Measurements from ENCODE around the gene PITPNM1. TPM values are rescaled to one million over a fixed set of nuclear protein-coding genes. Genes with fewer than 3 reads are reported as not detected.
"Not testable (repeated sequence)": the region's sequence is repeated elsewhere in the genome, so short reads cannot be mapped to it uniquely, and the experiment has no call there.

Gene PITPNM1
- total RNA-seq, 2 experiments from 2014 or later = 94.5 to 100 TPM

DNA sequence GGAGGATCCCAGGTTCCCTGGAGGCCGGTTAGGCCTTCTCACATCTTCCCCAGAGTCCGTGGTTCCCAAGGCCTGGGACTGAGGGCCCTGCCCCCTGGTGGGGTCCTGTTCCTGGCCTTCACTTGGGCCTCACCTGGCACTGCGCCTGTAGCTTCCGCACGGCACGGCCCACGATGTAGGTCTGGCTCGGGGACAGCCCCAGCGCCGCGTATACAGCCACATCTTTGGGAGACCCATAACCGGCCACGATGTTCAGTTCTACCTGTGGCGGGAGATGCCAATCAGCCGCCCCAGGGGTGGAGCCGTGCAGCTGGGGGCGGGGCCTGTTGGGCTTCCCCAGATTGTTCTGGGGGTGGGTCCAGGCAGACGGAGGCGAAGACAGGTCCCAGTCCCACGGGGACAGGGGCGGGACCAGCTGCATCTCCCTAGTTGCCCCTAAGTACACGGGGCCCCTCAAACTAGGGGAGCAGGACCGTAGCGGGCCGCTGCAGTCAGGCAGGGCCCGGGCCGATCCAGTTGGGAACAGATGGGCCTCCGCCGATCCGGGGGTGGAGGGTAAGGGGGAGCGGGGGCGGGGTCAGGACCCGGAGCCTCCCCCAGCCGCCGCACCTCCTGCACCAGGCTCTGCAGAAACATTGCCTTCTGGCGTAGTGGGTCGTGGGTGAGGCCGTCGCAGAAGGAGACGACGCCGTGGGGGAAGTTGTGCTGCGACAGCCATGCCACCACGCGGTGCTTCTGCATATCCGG is 12.2 kb downstream of the PITPNM1 start:
- peaks cover 37% of the 10 kb centered on the region for H3K36me3 Mint-ChIP-seq (ENCODE audit: low read depth)
- H3K27ac Mint-ChIP-seq = no peak overlapping the region
- peaks cover 20% of the 10 kb centered on the region for H3K4me1 Mint-ChIP-seq
- ChIA-PET CTCF (interaction anchor here (0.7 to 1.0 kb wide), 2 partner anchors 10 to 14 kb away, joined by 3 read pairs; partner anchors contain the start of gene AIP), POLR2A (no interaction called here)
- DNase-seq (peak; percentile 65), ATAC-seq (peak; percentile 21)
- H3K9me3 Mint-ChIP-seq (ENCODE audit: low read depth) = no peaks in the 10 kb centered on the region
- intact Hi-C loops (cut with DNase I, micrococcal nuclease) = no loop called here
- no peaks in the 10 kb centered on the region for H3K27me3 Mint-ChIP-seq
- no peak overlapping the region for H3K4me3 Mint-ChIP-seq

DNA sequence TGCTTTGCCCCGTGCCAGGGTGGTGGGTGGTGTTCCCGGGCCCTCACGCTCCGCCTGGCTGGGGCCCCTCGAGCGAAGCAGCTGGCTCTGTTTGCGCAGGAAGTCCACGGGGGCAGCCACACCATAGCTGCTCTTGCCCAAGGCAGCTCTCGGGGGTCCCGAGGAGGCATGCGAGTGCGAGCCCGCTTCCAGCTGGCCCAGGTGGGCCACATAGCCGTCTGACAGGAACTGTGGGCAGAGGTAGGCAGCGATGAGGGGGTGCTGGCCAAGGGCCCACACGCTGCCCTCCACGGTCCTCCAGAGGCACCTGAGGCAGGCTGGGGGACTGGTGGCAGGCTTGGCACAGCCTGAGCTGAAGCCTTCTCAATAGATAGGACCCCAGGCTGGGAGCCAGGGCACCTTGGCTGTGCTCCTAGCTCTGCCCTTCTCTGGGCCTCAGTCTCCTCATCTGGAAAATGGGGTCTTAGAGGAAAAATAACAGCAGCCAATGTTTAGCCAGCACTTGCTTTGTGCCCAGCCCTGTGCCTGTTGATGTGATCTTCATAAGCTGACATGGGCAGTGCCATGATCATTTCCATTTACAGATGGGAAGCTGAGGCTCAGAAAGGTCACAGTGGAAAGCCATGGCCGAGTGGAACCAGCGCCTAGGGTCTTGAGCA is 13.0 kb downstream of the PITPNM1 start:
- ATAC-seq (no peak), DNase-seq (no peak)
- Mint-ChIP-seq H3K4me1 (peaks cover 27% of the 10 kb centered on the region), H3K9me3 (ENCODE audit: low read depth) (peaks cover 2% of the 10 kb centered on the region), H3K27ac (no peak overlapping the region), H3K27me3 (no peaks in the 10 kb centered on the region), H3K36me3 (ENCODE audit: low read depth) (peaks cover 41% of the 10 kb centered on the region), H3K4me3 (no peak overlapping the region)
- POLR2A ChIA-PET = interaction anchor here (0.7 kb wide), 1 partner anchor 13 kb away, joined by 3 read pairs; the partner anchor contains the start of gene PITPNM1
- intact Hi-C loops (cut with DNase I, micrococcal nuclease) = no loop called here
- CTCF ChIA-PET = interaction anchor here (0.6 to 1.0 kb wide), 3 partner anchors 9 to 109 kb away, joined by 3 to 4 read pairs (median 3); partner anchors contain the start of gene AIP

DNA sequence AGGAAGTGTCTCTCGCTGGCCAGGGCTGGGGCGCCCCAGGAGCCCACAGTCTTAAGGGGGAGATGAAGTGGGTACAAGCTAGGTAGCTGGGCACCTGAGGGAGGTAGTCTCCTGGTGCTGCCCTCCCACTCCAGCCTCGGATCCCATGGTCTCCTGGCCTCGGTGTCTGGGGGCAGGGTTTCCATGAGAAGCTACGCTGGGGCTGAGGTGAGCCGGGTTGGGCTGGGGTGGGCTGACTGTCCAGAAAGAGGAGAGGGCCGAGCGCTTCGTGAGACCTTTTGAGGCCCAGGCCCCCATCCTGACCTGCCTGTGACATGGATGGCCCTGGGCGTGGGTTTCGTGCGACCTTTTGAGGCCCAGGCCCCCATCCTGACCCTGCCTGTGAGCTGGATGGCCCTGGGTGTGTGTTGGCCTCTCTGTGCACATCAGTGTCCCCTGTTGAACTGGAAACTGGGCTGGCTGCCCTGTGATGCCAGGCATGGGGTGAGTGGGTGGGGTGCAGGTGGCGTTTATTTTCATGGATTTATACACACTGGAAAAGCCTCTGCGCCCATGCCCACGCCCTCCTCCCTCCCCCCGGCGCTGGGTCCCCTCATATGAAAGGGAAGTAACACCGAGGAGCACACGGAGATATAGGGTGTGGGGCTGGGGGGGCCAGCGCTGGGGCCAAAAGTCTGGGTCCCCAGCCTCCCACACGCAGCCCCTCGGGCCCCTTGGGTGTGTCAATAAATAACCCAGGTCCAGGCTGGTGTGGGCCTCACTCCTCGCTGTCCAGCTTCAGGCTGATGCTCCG is 13.7 kb downstream of the PITPNM1 start:
- Mint-ChIP-seq H3K36me3 (ENCODE audit: low read depth) (peaks cover 42% of the 10 kb centered on the region), H3K9me3 (ENCODE audit: low read depth) (peaks cover 2% of the 10 kb centered on the region), H3K4me3 (no peak overlapping the region), H3K4me1 (peaks cover 35% of the 10 kb centered on the region), H3K27ac (peak overlapping the region; percentile 76), H3K27me3 (no peaks in the 10 kb centered on the region)
- intact Hi-C loops (cut with DNase I, micrococcal nuclease) = no loop called here
- POLR2A ChIA-PET = interaction anchor here (0.7 kb wide), 1 partner anchor 14 kb away, joined by 3 read pairs; the partner anchor contains the start of gene PITPNM1
- CTCF ChIA-PET = interaction anchor here (0.6 kb wide), 1 partner anchor 109 kb away, joined by 4 read pairs; no protein-coding TSS in a partner anchor
- ATAC-seq (no peak), DNase-seq (no peak)

DNA sequence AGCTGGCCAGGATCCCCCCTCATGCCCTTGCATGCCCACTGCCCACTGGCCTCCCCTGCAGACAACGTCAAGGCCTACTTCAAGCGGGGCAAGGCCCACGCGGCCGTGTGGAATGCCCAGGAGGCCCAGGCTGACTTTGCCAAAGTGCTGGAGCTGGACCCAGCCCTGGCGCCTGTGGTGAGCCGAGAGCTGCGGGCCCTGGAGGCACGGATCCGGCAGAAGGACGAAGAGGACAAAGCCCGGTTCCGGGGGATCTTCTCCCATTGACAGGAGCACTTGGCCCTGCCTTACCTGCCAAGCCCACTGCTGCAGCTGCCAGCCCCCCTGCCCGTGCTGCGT is 14.5 kb downstream of the PITPNM1 start:
- Mint-ChIP-seq H3K4me1 (peaks cover 42% of the 10 kb centered on the region), H3K27ac (peak overlapping the region; percentile 76), H3K36me3 (ENCODE audit: low read depth) (peaks cover 49% of the 10 kb centered on the region), H3K27me3 (no peaks in the 10 kb centered on the region), H3K4me3 (no peak overlapping the region), H3K9me3 (ENCODE audit: low read depth) (peaks cover 2% of the 10 kb centered on the region)
- ATAC-seq = no peak
- CTCF ChIA-PET = no interaction called here
- POLR2A ChIA-PET = interaction anchor here (0.6 kb wide), 1 partner anchor 1221 kb away, joined by 4 read pairs; no protein-coding TSS in a partner anchor
- intact Hi-C loops (cut with DNase I, micrococcal nuclease) = no loop called here
- DNase-seq = no peak

DNA sequence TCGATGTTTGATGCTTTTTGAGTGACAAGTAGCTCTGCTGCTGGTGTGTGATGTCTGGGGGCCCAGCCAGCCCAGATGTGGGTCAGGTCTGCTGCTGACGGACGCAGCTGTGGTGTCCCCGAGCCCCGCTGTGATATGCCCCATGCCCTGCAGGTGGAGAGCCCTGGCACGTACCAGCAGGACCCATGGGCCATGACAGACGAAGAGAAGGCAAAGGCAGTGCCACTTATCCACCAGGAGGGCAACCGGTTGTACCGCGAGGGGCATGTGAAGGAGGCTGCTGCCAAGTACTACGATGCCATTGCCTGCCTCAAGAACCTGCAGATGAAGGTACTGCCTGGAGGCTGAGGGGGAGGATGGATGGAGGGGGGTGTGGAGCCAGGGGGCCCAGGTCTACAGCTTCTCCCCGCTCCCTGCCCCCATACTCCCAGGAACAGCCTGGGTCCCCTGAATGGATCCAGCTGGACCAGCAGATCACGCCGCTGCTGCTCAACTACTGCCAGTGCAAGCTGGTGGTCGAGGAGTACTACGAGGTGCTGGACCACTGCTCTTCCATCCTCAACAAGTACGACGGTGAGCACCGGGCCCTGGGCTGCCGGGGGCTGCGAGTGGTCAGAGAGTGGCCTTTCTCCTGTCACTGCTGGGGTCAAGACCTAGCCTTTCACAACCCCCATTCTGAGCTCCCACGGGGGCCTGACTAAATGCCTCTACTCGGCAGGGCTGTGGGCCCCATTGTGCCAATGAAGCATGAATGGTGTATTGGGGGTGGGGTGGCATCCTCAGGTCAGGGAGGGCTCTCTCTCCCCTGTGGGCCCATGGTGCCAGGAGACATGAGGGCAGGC is 15.1 kb downstream of the PITPNM1 start:
- Mint-ChIP-seq H3K27me3 (no peaks in the 10 kb centered on the region), H3K4me3 (no peak overlapping the region), H3K27ac (peak overlapping the region; percentile 88), H3K36me3 (ENCODE audit: low read depth) (peaks cover 51% of the 10 kb centered on the region), H3K4me1 (peaks cover 48% of the 10 kb centered on the region), H3K9me3 (ENCODE audit: low read depth) (peaks cover 2% of the 10 kb centered on the region)
- ChIA-PET CTCF (interaction anchor here (0.9 kb wide), 1 partner anchor 81 kb away, joined by 3 read pairs; no protein-coding TSS in a partner anchor), POLR2A (interaction anchor here (0.6 kb wide), 1 partner anchor 1220 kb away, joined by 4 read pairs; no protein-coding TSS in a partner anchor)
- DNase-seq (no peak), ATAC-seq (no peak)
- intact Hi-C loops (cut with DNase I, micrococcal nuclease) = loop anchor here (5.0 to 10.0 kb wide), 4 partner anchors 88 to 855 kb away; partner anchors contain the start of genes ANKRD13D (in 1 of the 2), PPP1CA (in 1 of the 2), RBM4 (in 1 of the 2) and TBC1D10C (in 1 of the 2)

DNA sequence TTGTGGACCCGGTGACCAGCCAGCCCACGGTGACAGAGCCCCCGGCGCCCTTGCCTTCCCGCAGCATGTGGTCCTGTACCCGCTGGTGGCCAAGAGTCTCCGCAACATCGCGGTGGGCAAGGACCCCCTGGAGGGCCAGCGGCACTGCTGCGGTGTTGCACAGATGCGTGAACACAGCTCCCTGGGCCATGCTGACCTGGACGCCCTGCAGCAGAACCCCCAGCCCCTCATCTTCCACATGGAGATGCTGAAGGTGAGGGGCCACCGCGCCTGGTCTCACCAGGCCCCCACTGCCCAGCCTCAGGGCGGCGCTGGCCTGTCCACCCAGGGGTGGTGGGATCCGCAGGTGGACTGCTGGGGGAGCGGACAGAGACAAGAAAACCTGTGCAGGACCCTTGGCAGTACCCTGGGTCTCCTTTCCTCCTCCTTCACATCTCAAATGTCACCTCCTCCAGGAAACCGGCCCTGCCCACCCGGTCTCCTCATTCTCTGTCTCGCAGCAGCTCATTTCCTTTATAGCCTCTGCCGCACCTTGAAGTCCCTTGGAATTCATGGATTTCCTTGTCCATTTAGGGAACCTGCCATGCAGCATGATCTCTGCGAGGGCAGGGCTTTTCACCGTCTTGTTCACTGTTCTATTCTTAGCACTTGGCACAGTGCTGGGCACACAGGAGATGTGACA is 15.8 kb downstream of the PITPNM1 start:
- Mint-ChIP-seq H3K9me3 (ENCODE audit: low read depth) (peaks cover 2% of the 10 kb centered on the region), H3K27me3 (no peaks in the 10 kb centered on the region), H3K27ac (peak overlapping the region; percentile 100), H3K4me3 (peak overlapping the region; percentile 86), H3K36me3 (ENCODE audit: low read depth) (peaks cover 59% of the 10 kb centered on the region), H3K4me1 (peaks cover 55% of the 10 kb centered on the region)
- ATAC-seq (no peak), DNase-seq (no peak)
- ChIA-PET CTCF (interaction anchor here (0.9 kb wide), 1 partner anchor 80 kb away, joined by 3 read pairs; no protein-coding TSS in a partner anchor), POLR2A (no interaction called here)
- intact Hi-C loops (cut with DNase I, micrococcal nuclease) = loop anchor here (5.0 to 10.0 kb wide), 4 partner anchors 87 to 855 kb away; partner anchors contain the start of genes ANKRD13D (in 1 of the 2), PPP1CA (in 1 of the 2), RBM4 (in 1 of the 2) and TBC1D10C (in 1 of the 2)

DNA sequence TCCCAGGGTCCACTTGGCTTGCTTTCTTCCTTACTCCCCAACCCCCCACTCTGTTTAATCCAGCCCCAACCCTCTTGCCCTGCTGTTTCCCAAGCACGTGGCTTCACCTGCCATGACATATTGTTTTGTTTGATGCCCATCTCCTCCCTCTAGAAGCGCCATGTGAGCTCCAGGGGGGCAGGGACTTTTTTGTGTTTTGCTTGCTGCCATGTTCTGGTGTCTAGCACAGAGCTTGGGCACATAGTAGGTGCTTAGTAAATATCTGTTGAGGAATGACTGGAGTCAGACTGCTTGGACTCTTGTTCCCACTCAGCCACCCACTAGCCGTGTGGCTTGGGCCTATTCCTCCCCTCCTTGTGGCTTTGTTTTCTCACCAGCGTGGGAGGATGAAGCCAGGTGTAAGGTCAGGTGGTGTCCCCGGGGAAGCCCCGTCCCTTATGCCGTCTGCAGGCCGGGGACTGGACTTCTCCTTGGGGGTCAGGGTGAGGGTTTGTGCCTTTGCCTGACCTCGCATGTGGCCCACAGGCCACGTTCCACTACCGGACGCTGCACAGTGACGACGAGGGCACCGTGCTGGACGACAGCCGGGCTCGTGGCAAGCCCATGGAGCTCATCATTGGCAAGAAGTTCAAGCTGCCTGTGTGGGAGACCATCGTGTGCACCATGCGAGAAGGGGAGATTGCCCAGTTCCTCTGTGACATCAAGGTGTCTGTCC is 18.5 kb downstream of the PITPNM1 start:
- intact Hi-C loops (cut with DNase I, micrococcal nuclease) = loop anchor here (1.0 to 10.0 kb wide), 6 partner anchors 20 to 852 kb away; partner anchors contain the start of genes PPP1CA (in 2 of the 2), ANKRD13D (in 1 of the 2), RBM4 (in 1 of the 2) and TBC1D10C (in 1 of the 2)
- H3K9me3 Mint-ChIP-seq (ENCODE audit: low read depth) = peaks cover 2% of the 10 kb centered on the region
- DNase-seq (peak; percentile 79), ATAC-seq (no peak)
- peaks cover 68% of the 10 kb centered on the region for H3K36me3 Mint-ChIP-seq (ENCODE audit: low read depth)
- POLR2A ChIA-PET = interaction anchor here (2.5 kb wide), 1 partner anchor 49 kb away, joined by 6 read pairs; the partner anchor contains the start of gene PTPRCAP
- H3K4me1 Mint-ChIP-seq = peaks cover 68% of the 10 kb centered on the region
- no peaks in the 10 kb centered on the region for H3K27me3 Mint-ChIP-seq
- peak overlapping the region; percentile 86 for H3K4me3 Mint-ChIP-seq
- CTCF ChIA-PET = interaction anchor here (0.6 to 1.9 kb wide), 4 partner anchors 19 to 135 kb away, joined by 3 to 11 read pairs (median 4); partner anchors contain the start of gene PPP1CA
- H3K27ac Mint-ChIP-seq = peak overlapping the region; percentile 100

DNA sequence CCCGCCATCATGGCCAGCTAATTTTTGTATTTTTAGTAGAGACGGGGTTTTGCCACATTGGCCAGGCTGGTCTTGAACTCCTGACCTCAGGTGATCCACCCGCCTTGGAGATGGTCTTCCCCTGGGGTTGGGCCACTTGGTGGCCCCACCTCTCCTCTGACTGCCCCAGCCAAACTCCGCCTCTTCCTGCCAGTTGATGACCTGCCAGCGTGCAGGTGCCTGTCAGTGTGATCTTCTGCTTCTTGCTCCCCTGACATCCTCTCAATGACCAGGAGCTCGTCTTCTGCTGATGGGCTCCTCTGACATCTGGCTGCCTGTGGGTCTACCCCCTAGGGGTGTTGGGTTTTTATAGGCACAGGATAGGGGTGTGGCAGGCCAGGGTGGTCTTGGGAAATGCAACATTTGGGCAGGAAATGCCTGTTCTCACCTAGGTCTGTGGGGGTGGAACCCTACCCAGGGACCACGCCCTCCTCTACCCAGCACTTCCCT is 19.2 kb downstream of the PITPNM1 start:
- peaks cover 65% of the 10 kb centered on the region for H3K36me3 Mint-ChIP-seq (ENCODE audit: low read depth)
- peaks cover 66% of the 10 kb centered on the region for H3K4me1 Mint-ChIP-seq
- not testable (repeated sequence) for H3K9me3 Mint-ChIP-seq (ENCODE audit: low read depth); H3K27me3 Mint-ChIP-seq
- H3K4me3 Mint-ChIP-seq = peak overlapping the region; percentile 86
- H3K27ac Mint-ChIP-seq = peak overlapping the region; percentile 100
- ATAC-seq (peak; percentile 11), DNase-seq (peak; percentile 87)
- intact Hi-C loops (cut with DNase I, micrococcal nuclease) = loop anchor here (2.0 to 10.0 kb wide), 6 partner anchors 19 to 851 kb away; partner anchors contain the start of genes ANKRD13D (in 1 of the 2), PITPNM1 (in 1 of the 2), PPP1CA (in 1 of the 2) and PTPRCAP (in 1 of the 2)
- ChIA-PET POLR2A (interaction anchor here (2.5 kb wide), 1 partner anchor 49 kb away, joined by 6 read pairs; the partner anchor contains the start of gene PTPRCAP), CTCF (interaction anchor here (0.6 to 0.7 kb wide), 2 partner anchors 71 to 134 kb away, joined by 3 to 4 read pairs; no protein-coding TSS in a partner anchor)

DNA sequence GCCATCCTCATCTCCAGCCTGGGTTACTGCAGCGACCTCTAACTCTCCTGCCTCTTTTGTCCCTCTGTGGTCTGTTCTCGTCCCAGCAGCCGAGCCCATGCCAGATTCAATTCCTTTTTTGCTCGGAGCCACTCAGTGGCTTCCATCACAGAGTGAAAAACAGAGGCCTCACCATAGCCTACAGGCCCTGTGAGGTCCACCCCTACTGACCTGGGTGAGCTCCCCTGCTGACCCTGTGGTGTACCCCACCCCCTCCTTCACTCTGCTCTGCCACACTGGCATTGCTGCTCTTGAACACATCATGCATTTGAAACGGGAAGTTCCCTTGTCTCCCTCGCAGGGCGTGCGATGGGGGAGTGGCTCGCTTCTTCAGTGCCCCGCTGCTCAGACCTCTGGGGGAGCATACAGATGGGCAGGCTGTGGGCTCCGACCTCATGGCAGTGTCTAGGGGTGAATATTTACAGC is 20.3 kb downstream of the PITPNM1 start:
- CTCF ChIA-PET = interaction anchor here (0.6 kb wide), 2 partner anchors 37 to 85 kb away, joined by 3 read pairs; no protein-coding TSS in a partner anchor
- Mint-ChIP-seq H3K4me1 (peaks cover 65% of the 10 kb centered on the region), H3K27me3 (no peaks in the 10 kb centered on the region), H3K9me3 (ENCODE audit: low read depth) (peaks cover 2% of the 10 kb centered on the region), H3K4me3 (peak overlapping the region; percentile 86), H3K27ac (peak overlapping the region; percentile 99), H3K36me3 (ENCODE audit: low read depth) (peaks cover 57% of the 10 kb centered on the region)
- DNase-seq (peak; percentile 89), ATAC-seq (peak; percentile 8)
- intact Hi-C loops (cut with DNase I, micrococcal nuclease) = loop anchor here (1.0 to 10.0 kb wide), 9 partner anchors 16 to 850 kb away; partner anchors contain the start of genes ANKRD13D (in 1 of the 2), GRK2 (in 1 of the 2), PITPNM1 (in 1 of the 2) and PPP1CA (in 1 of the 2)
- POLR2A ChIA-PET = interaction anchor here (1.5 kb wide), 1 partner anchor 16 kb away, joined by 3 read pairs; the partner anchor contains the start of gene TMEM134

All from activated CD4-positive, alpha-beta T cell treated with anti-CD3 and anti-CD28 coated beads for 36 hours (primary cell).